Osteocyte (in vitro differentiated cells): ENCODE results near the gene KIRREL3. TPM values are rescaled to one million over a fixed set of nuclear protein-coding genes. Genes with fewer than 3 reads are reported as not detected.

ENCODE experiments used
- DNase-seq: peaks from one replicate; pipeline ENCODE4 v3.0.0; 2021; ENCODE audit warnings: mixed read lengths; ENCODE audit not compliant: unreplicated experiment; ENCODE audit errors: extremely low spot score
- H3K27ac Mint-ChIP-seq: one replicate; pipeline ENCODE4 v1.8.0; 2021; ENCODE audit warnings: mild to moderate bottlenecking, mixed read lengths; ENCODE audit not compliant: unreplicated experiment
- H3K27me3 Mint-ChIP-seq: one replicate; pipeline ENCODE4 v1.8.0; 2021; ENCODE audit warnings: mixed read lengths; ENCODE audit not compliant: unreplicated experiment
- H3K36me3 Mint-ChIP-seq: one replicate; pipeline ENCODE4 v1.8.0; 2021; ENCODE audit warnings: mixed read lengths; ENCODE audit not compliant: unreplicated experiment
- H3K4me1 Mint-ChIP-seq: one replicate; pipeline ENCODE4 v1.8.0; 2021; ENCODE audit warnings: mixed read lengths; ENCODE audit not compliant: unreplicated experiment
- H3K4me3 Mint-ChIP-seq: one replicate; pipeline ENCODE4 v1.8.0; 2021; ENCODE audit warnings: mild to moderate bottlenecking, moderate library complexity, mixed read lengths; ENCODE audit not compliant: unreplicated experiment
- H3K9me3 Mint-ChIP-seq: one replicate; pipeline ENCODE4 v1.8.0; 2021; ENCODE audit warnings: mixed read lengths; ENCODE audit not compliant: unreplicated experiment
- CTCF ChIP-seq: fragments of 200-600 bp; sonication (generic); IDR thresholded peaks from 2 replicates; pipeline ENCODE4 v1.5.0; 2021; ENCODE audit warnings: antibody characterized with exemption, mild to moderate bottlenecking, moderate library complexity
- total RNA-seq: library from RNA; stranded (reverse); gene quantifications from 2 replicates; pipeline ENCODE4 v1.2.1, GENCODE V29; 2021

The KIRREL3 gene
- total RNA-seq, 1 donor from 2014 or later: 1.2 TPM

- H3K4me1 Mint-ChIP-seq: peaks cover 27% of the 10 kb centered on the region
- no peak overlapping the region for H3K4me3 Mint-ChIP-seq
- H3K27ac Mint-ChIP-seq: peak overlapping the region; percentile 31
- H3K27me3 Mint-ChIP-seq: no peaks in the 10 kb centered on the region
- no peaks in the 10 kb centered on the region for H3K9me3 Mint-ChIP-seq
- no peak for TF ChIP-seq CTCF
- peaks cover 24% of the 10 kb centered on the region for H3K36me3 Mint-ChIP-seq
- no peak for DNase-seq
These were observed 584.0 kb downstream of the KIRREL3 start for GRCh38 chr11:126416542-126417090.

GRCh38 chr11:126415669-126416420 is 584.7 kb downstream of the KIRREL3 start:
- no peak for TF ChIP-seq CTCF
- no peak overlapping the region for H3K4me3 Mint-ChIP-seq

GRCh38 chr11:126415128-126415527 is 585.4 kb downstream of the KIRREL3 start:
- H3K4me3 Mint-ChIP-seq: no peak overlapping the region
- no peaks in the 10 kb centered on the region for H3K9me3 Mint-ChIP-seq
- H3K4me1 Mint-ChIP-seq: peaks cover 25% of the 10 kb centered on the region
- peaks cover 32% of the 10 kb centered on the region for H3K36me3 Mint-ChIP-seq
- no peak for DNase-seq
- TF ChIP-seq CTCF: no peak
- H3K27me3 Mint-ChIP-seq: no peaks in the 10 kb centered on the region
- no peak overlapping the region for H3K27ac Mint-ChIP-seq

More at GRCh38 chr11:126415669-126416420, 584.7 kb downstream of the KIRREL3 start:
- no peak for DNase-seq
- H3K9me3 Mint-ChIP-seq: no peaks in the 10 kb centered on the region
- H3K4me1 Mint-ChIP-seq: peaks cover 25% of the 10 kb centered on the region
- peak overlapping the region; percentile 31 for H3K27ac Mint-ChIP-seq
- peaks cover 27% of the 10 kb centered on the region for H3K36me3 Mint-ChIP-seq
- no peaks in the 10 kb centered on the region for H3K27me3 Mint-ChIP-seq

- Mint-ChIP-seq H3K27me3 (no peaks in the 10 kb centered on the region), H3K4me3 (no peak overlapping the region), H3K36me3 (peaks cover 34% of the 10 kb centered on the region), H3K4me1 (peaks cover 21% of the 10 kb centered on the region), H3K27ac (no peak overlapping the region), H3K9me3 (no peaks in the 10 kb centered on the region)
- TF ChIP-seq CTCF: no peak
- no peak for DNase-seq
These were observed 586.0 kb downstream of the KIRREL3 start for GRCh38 chr11:126414615-126415014.

GRCh38 chr11:126413843-126414405 is 586.6 kb downstream of the KIRREL3 start:
- Mint-ChIP-seq H3K9me3 (no peaks in the 10 kb centered on the region), H3K27me3 (no peaks in the 10 kb centered on the region), H3K27ac (no peak overlapping the region), H3K4me3 (no peak overlapping the region), H3K36me3 (peaks cover 41% of the 10 kb centered on the region), H3K4me1 (peaks cover 15% of the 10 kb centered on the region)
- no peak for DNase-seq
- TF ChIP-seq CTCF: no peak
